ENCODE results near the gene ATP1B1. TPM values are rescaled to one million over a fixed set of nuclear protein-coding genes. Genes with fewer than 3 reads are reported as not detected.

The ATP1B1 gene
- total and polyA plus RNA-seq, 11 donors: 165 to 640 (median 339) TPM

GRCh38 chr1:169130683-169131082, 24.2 kb downstream of the ATP1B1 start:
- ATAC-seq (no peak), DNase-seq (no peak)
- intact Hi-C loops (cut with DNase I): loop anchor here in 1 of 10 donors (5.0 to 10.0 kb wide), 2 partner anchors 496 to 523 kb away; no protein-coding TSS in a partner anchor
- H3K27me3 ChIP-seq: no peaks in the 10 kb centered on the region
- 87 to 91% (median 90%) methylated on average over 4 of the region's 4 CpGs for WGBS, 4 donors
- H3K36me3 ChIP-seq: peaks cover 0 to 81% (median 62%) of the 10 kb centered on the region in 9 donors
- H3K4me1 ChIP-seq: peaks cover 0 to 46% (median 10%) of the 10 kb centered on the region in 12 donors
- H3K9me3 ChIP-seq: no peaks in the 10 kb centered on the region
- H3K4me3 ChIP-seq: no peak overlapping the region
- TF ChIP-seq POLR2A (IDR thresholded peaks at IDR 0.05) (no peak), CTCF (IDR thresholded peaks at IDR 0.05) (no peak)
- H3K27ac ChIP-seq: no peak overlapping the region

- 56 to 75% (median 67%) methylated on average over 4 of the region's 4 CpGs for WGBS, 4 donors
- peak overlapping the region in 1 of 12 donors; percentile 13 for H3K27ac ChIP-seq
- no peak for TF ChIP-seq CTCF (IDR thresholded peaks at IDR 0.05)
- no peak for TF ChIP-seq POLR2A (IDR thresholded peaks at IDR 0.05)
- no peak for DNase-seq
- intact Hi-C loops (cut with DNase I): loop anchor here in 1 of 10 donors (5.0 to 10.0 kb wide), 2 partner anchors 498 to 525 kb away; no protein-coding TSS in a partner anchor
- no peaks in the 10 kb centered on the region for H3K9me3 ChIP-seq
- H3K4me1 ChIP-seq: peaks cover 0 to 33% (median 10%) of the 10 kb centered on the region in 12 donors
- H3K4me3 ChIP-seq: no peak overlapping the region
- ATAC-seq: no peak
- peaks cover 0 to 61% (median 42%) of the 10 kb centered on the region in 9 donors for H3K36me3 ChIP-seq
- H3K27me3 ChIP-seq: no peaks in the 10 kb centered on the region
Observed at GRCh38 chr1:169132512-169133227, 26.2 kb downstream of the ATP1B1 start.

GRCh38 chr1:169133228-169133576, 26.7 kb downstream of the ATP1B1 start:
- no peaks in the 10 kb centered on the region for H3K27me3 ChIP-seq
- intact Hi-C loops (cut with DNase I): loop anchor here in 1 of 10 donors (5.0 to 10.0 kb wide), 2 partner anchors 498 to 526 kb away; no protein-coding TSS in a partner anchor
- ATAC-seq (no peak), DNase-seq (no peak)
- H3K4me1 ChIP-seq: peaks cover 0 to 28% (median 9%) of the 10 kb centered on the region in 12 donors
- peaks cover 0 to 56% (median 37%) of the 10 kb centered on the region in 9 donors for H3K36me3 ChIP-seq
- 61 to 73% (median 71%) methylated on average over 5 of the region's 5 CpGs for WGBS, 4 donors
- H3K4me3 ChIP-seq: no peak overlapping the region
- TF ChIP-seq POLR2A (IDR thresholded peaks at IDR 0.05): no peak
- no peak for TF ChIP-seq CTCF (IDR thresholded peaks at IDR 0.05)
- H3K9me3 ChIP-seq: no peaks in the 10 kb centered on the region
- H3K27ac ChIP-seq: peak overlapping the region in 1 of 12 donors; percentile 13

- H3K4me1 ChIP-seq: peaks cover 0 to 23% (median 8%) of the 10 kb centered on the region in 12 donors
- H3K9me3 ChIP-seq: no peaks in the 10 kb centered on the region
- peak overlapping the region in 5 of 12 donors; percentile 10 to 34 (median 15) for H3K27ac ChIP-seq
- TF ChIP-seq POLR2A (IDR thresholded peaks at IDR 0.05) (no peak), CTCF (IDR thresholded peaks at IDR 0.05) (peak in 9 of 12 donors; percentile 10 to 64 (median 42))
- H3K36me3 ChIP-seq: peaks cover 0 to 48% (median 30%) of the 10 kb centered on the region in 9 donors
- ATAC-seq (peak in 2 of 4 donors; percentile 40 to 47), DNase-seq (no peak)
- intact Hi-C loops (cut with DNase I): loop anchor here in 1 of 10 donors (5.0 to 10.0 kb wide), 2 partner anchors 499 to 527 kb away; no protein-coding TSS in a partner anchor
- WGBS, 4 donors: 73 to 88% (median 84%) methylated on average over 2 of the region's 2 CpGs
- H3K4me3 ChIP-seq: no peak overlapping the region
- no peaks in the 10 kb centered on the region for H3K27me3 ChIP-seq
Observed at GRCh38 chr1:169133801-169134502, 27.5 kb downstream of the ATP1B1 start.

Data from heart left ventricle (tissue), 16 donors.